IMR-90 (cell line): Measurements from ENCODE around the gene CASP9. TPM values are rescaled to one million over a fixed set of nuclear protein-coding genes. Genes with fewer than 3 reads are reported as not detected.
A peak's percentile ranks its signal among the peaks of the same experiment; 100 is the strongest.
"Not testable (repeated sequence)": the region's sequence is repeated elsewhere in the genome, so short reads cannot be mapped to it uniquely, and the experiment has no call there.

Source experiments
- ATAC-seq: fragments of 200-7000 bp; cut with Tn5 transposase; 2 replicates; pipeline ENCODE4 v1.9.1; 2020; ENCODE audit warnings: low read depth, mild to moderate bottlenecking, moderate library complexity
- BruUV-seq: library from RNA; stranded (reverse); fragments of 400-500 nt; replicated peaks from 2 replicates; lab custom pipeline; 2021; lab: Mats Ljungman, UMichigan
- CTCF ChIA-PET: fragments of 300-600 bp; formaldehyde crosslinking; extraction: SDS; loops from one replicate; lab custom pipeline; 2021; ENCODE audit warnings: antibody characterized with exemption; lab: Yijun Ruan, JAX
- POLR2A ChIA-PET: fragments of 300-600 bp; sonication (Branson Sonifier 250); formaldehyde crosslinking; loops from one replicate; lab custom pipeline; 2022; ENCODE audit warnings: antibody characterized with exemption; ENCODE audit not compliant: unreplicated experiment; lab: Charles Lee
- DNase-seq: peaks from one replicate; pipeline ENCODE4 v3.0.0; 2013
- H2AFZ ChIP-seq: replicated peaks from 2 replicates; pipeline ENCODE3; 2013; ENCODE audit warnings: low read length, mild to moderate bottlenecking; ENCODE audit not compliant: poor library complexity
- H2AK5ac ChIP-seq: 2 replicates; pipeline ENCODE4 v1.6.1; 2013; ENCODE audit warnings: low read depth, low read length, inconsistent platforms
- H2AK9ac ChIP-seq: replicated peaks from 2 replicates; pipeline ENCODE3; 2013; ENCODE audit warnings: mild to moderate bottlenecking, low read depth, low read length, moderate library complexity; ENCODE audit not compliant: poor library complexity
- H2BK120ac ChIP-seq: 2 replicates; pipeline ENCODE4 v1.6.1; 2013; ENCODE audit warnings: low read depth, low read length, inconsistent platforms
- H2BK15ac ChIP-seq: 3 replicates; pipeline ENCODE4 v1.6.1; 2013; ENCODE audit warnings: low read depth, low read length, inconsistent platforms
- H2BK20ac ChIP-seq: 2 replicates; pipeline ENCODE4 v1.6.1; 2013; ENCODE audit warnings: low read depth, mild to moderate bottlenecking, inconsistent platforms, low read length, moderate library complexity
- H2BK5ac ChIP-seq: 2 replicates; pipeline ENCODE4 v1.6.1; 2013; ENCODE audit warnings: mild to moderate bottlenecking, low read depth, low read length, inconsistent platforms; ENCODE audit not compliant: poor library complexity, severe bottlenecking
- H3K14ac ChIP-seq: replicated peaks from 2 replicates; pipeline ENCODE4 v1.6.1; 2013; ENCODE audit warnings: low read depth, low read length, inconsistent platforms
- H3K18ac ChIP-seq: 2 replicates; pipeline ENCODE4 v1.6.1; 2013; ENCODE audit warnings: low read depth, low read length, control low read depth
- H3K23ac ChIP-seq: 2 replicates; pipeline ENCODE4 v1.6.1; 2013; ENCODE audit warnings: low read depth, low read length, inconsistent platforms
- H3K27ac ChIP-seq: 2 replicates; pipeline ENCODE4 v1.5.1; 2013; ENCODE audit warnings: mild to moderate bottlenecking, control low read depth, low read length; ENCODE audit not compliant: insufficient read depth
- H3K27me3 ChIP-seq: 2 replicates; pipeline ENCODE4 v1.6.1; 2013; ENCODE audit warnings: low read length; ENCODE audit not compliant: control insufficient read depth, insufficient read depth
- H3K36me3 ChIP-seq: 2 replicates; pipeline ENCODE4 v1.6.1; 2013; ENCODE audit warnings: low read length, mixed read lengths; ENCODE audit not compliant: control insufficient read depth, insufficient read depth
- H3K4ac ChIP-seq: 2 replicates; pipeline ENCODE4 v1.6.1; 2013; ENCODE audit warnings: low read depth, low read length, inconsistent platforms
- H3K4me1 ChIP-seq: 2 replicates; pipeline ENCODE4 v1.6.1; 2013; ENCODE audit warnings: low read length, mixed read lengths; ENCODE audit not compliant: control insufficient read depth, insufficient read depth
- H3K4me2 ChIP-seq: 2 replicates; pipeline ENCODE4 v1.6.1; 2013; ENCODE audit warnings: low read depth, mild to moderate bottlenecking, control low read depth, low read length, moderate library complexity
- H3K4me3 ChIP-seq: 2 replicates; pipeline ENCODE4 v1.5.1; 2013; ENCODE audit warnings: low read depth, mild to moderate bottlenecking, control low read depth, low read length, moderate library complexity; ENCODE audit not compliant: insufficient read depth
- H3K56ac ChIP-seq: 2 replicates; pipeline ENCODE4 v1.6.1; 2013; ENCODE audit warnings: low read length, inconsistent platforms; ENCODE audit not compliant: insufficient read depth; ENCODE audit errors: extremely low read depth
- H3K79me1 ChIP-seq, 2 experiments: 2 replicates each; pipeline ENCODE4 v1.6.1; 2013; ENCODE audit warnings: low read length in 2 of 2, inconsistent platforms in 1 of 2, low read depth in 1 of 2
- H3K9ac ChIP-seq: 2 replicates; pipeline ENCODE4 v1.6.1; 2013; ENCODE audit warnings: low read depth, low read length, control low read depth
- H3K9me1 ChIP-seq: 2 replicates; pipeline ENCODE4 v1.6.1; 2013; ENCODE audit warnings: low read length, inconsistent platforms; ENCODE audit not compliant: insufficient read depth
- H3K9me3 ChIP-seq: 2 replicates; pipeline ENCODE4 v1.6.1; 2013; ENCODE audit warnings: low read length; ENCODE audit not compliant: control insufficient read depth, insufficient read depth
- H4K20me1 ChIP-seq: 2 replicates; pipeline ENCODE4 v1.6.1; 2013; ENCODE audit warnings: low read length, inconsistent platforms; ENCODE audit not compliant: insufficient read depth
- H4K5ac ChIP-seq: 2 replicates; pipeline ENCODE4 v1.6.1; 2013; ENCODE audit warnings: mild to moderate bottlenecking, low read depth, low read length, control low read depth
- H4K8ac ChIP-seq, 2 experiments: 2 replicates each; pipeline ENCODE4 v1.6.1; 2013; ENCODE audit warnings: low read depth in 2 of 2, low read length in 2 of 2, control low read depth in 1 of 2, inconsistent platforms in 1 of 2
- H4K91ac ChIP-seq: 2 replicates; pipeline ENCODE4 v1.6.1; 2013; ENCODE audit warnings: low read depth, low read length, inconsistent platforms; ENCODE audit not compliant: insufficient read depth
- BHLHE40 ChIP-seq: fragments of 150-350 bp; IDR thresholded peaks from 2 replicates; pipeline ENCODE4 v1.6.1; 2016; ENCODE audit warnings: mild to moderate bottlenecking, low read depth, low read length
- MAFK ChIP-seq: IDR thresholded peaks from 2 replicates; pipeline ENCODE4 v1.6.1; 2012; ENCODE audit warnings: low read depth, low read length, improper control_type of control experiment
- MAZ ChIP-seq: IDR thresholded peaks from 2 replicates; pipeline ENCODE4 v1.6.1; 2012; ENCODE audit warnings: low read depth, mild to moderate bottlenecking, low read length, improper control_type of control experiment, moderate library complexity, borderline replicate concordance
- RCOR1 ChIP-seq: IDR thresholded peaks from 2 replicates; pipeline ENCODE4 v1.6.1; 2012; ENCODE audit warnings: mild to moderate bottlenecking, low read length, improper control_type of control experiment; ENCODE audit not compliant: insufficient replicate concordance
- SMC3 ChIP-seq: fragments of 150-350 bp; IDR thresholded peaks from 2 replicates; pipeline ENCODE4 v1.6.1; 2016; ENCODE audit warnings: low read depth, mild to moderate bottlenecking, antibody characterized with exemption, low read length, moderate library complexity
- USF2 ChIP-seq: fragments of 150-350 bp; IDR thresholded peaks from 2 replicates; pipeline ENCODE4 v1.6.1; 2017; ENCODE audit warnings: mild to moderate bottlenecking, antibody characterized with exemption, low read length, low read depth
- WGBS, 2 experiments: methylation state at CpG; one replicate each; pipeline versions ENCODE4 v1.1.5 to v1.1.7; 2013; ENCODE audit warnings: missing lambda C conversion rate in 2 of 2; ENCODE audit not compliant: insufficient read length in 1 of 2; ENCODE audit errors: extremely low coverage in 2 of 2; 5-methylcytosine and 5-hydroxymethylcytosine counted together
- dilution Hi-C: fragments of 300-500 bp; cut with HindIII; formaldehyde crosslinking; loops from one replicate; pipeline ENCODE4 v1.14.3; 2018; ENCODE audit warnings: low sequenced_read_pairs; ENCODE audit not compliant: unreplicated experiment
- in situ Hi-C: fragments of 300-500 bp; cut with MboI; formaldehyde crosslinking; loops from 3 replicates; pipeline ENCODE4 v1.14.3; 2019; ENCODE audit warnings: low sequenced_read_pairs, inconsistent platforms, mixed read lengths
- intact Hi-C: fragments of 100-400 bp; cut with micrococcal nuclease; formaldehyde crosslinking; loops from 2 replicates; pipeline ENCODE4 v1.10.0; 2022
- polyA plus RNA-seq, 3 experiments: library from polyadenylated mRNA; depleted of rRNA; stranded (reverse); fragments of >200 nt; gene quantifications; 2 replicates each; pipeline ENCODE4 v1.2.3, GENCODE V29; 2012; ENCODE audit warnings: low replicate concordance in 1 of 3
- total RNA-seq: library from RNA; depleted of rRNA; stranded (reverse); fragments of >200 nt; gene quantifications from 2 replicates; pipeline ENCODE4 v1.2.3, GENCODE V29; 2012

CASP9 gene
- total and polyA plus RNA-seq, 2 of the 4 experiments (the other 2 are of a cell fraction), result 7.0 to 8.3 TPM

- no peaks in the 10 kb centered on the region for H3K4me1 ChIP-seq
- TF ChIP-seq BHLHE40, result no peak
- no peak for TF ChIP-seq RCOR1
- TF ChIP-seq MAZ, result no peak
- peak; percentile 40; the same call in 1 of the 2 replicates for TF ChIP-seq USF2
- TF ChIP-seq MAFK, result no peak
- no peak for TF ChIP-seq SMC3
- no peak overlapping the region for H3K4ac ChIP-seq
- H2BK20ac ChIP-seq, result no peak overlapping the region
- no peaks in the 10 kb centered on the region for H3K36me3 ChIP-seq
- no peak overlapping the region for H3K27ac ChIP-seq
- no peak for ATAC-seq
- no peak overlapping the region for H4K91ac ChIP-seq
- no peaks in the 10 kb centered on the region for H3K79me1 ChIP-seq
- H3K18ac ChIP-seq, result no peak overlapping the region
- no peak overlapping the region for H3K56ac ChIP-seq
- H3K9me1 ChIP-seq, result no peaks in the 10 kb centered on the region
- dilution Hi-C loops (no loop called here), in situ Hi-C loops (no loop called here), intact Hi-C loops (no loop called here)
- H4K20me1 ChIP-seq, result no peaks in the 10 kb centered on the region
- H3K14ac ChIP-seq, result no peak overlapping the region
- H4K8ac ChIP-seq, result no peak overlapping the region
- H3K9me3 ChIP-seq, result no peaks in the 10 kb centered on the region
- no peak overlapping the region for H3K4me2 ChIP-seq
- no TSS peak for BruUV-seq
- H3K27me3 ChIP-seq, result peaks cover 3% of the 10 kb centered on the region; the same call in 1 of the 2 replicates
- no peak overlapping the region for H2AK9ac ChIP-seq
- WGBS, 2 experiments, result 90% methylated on average over 2 of the region's 11 CpGs; no CpG with 5 or more reads in 1 of the 2 experiments
- no peak overlapping the region for H3K9ac ChIP-seq
- CTCF ChIA-PET, result no interaction called here
- POLR2A ChIA-PET, result no interaction called here
- H2BK15ac ChIP-seq, result no peak overlapping the region
- H2BK120ac ChIP-seq, result no peak overlapping the region
- no peak overlapping the region for H2AFZ ChIP-seq
- no peak overlapping the region for H3K4me3 ChIP-seq
- no peak overlapping the region for H2BK5ac ChIP-seq
- H2AK5ac ChIP-seq, result no peak overlapping the region
- no peak overlapping the region for H4K5ac ChIP-seq
- no peak for DNase-seq
- no peak overlapping the region for H3K23ac ChIP-seq
These were observed 51.4 kb downstream of the CASP9 start for GRCh38 chr1:15472587-15472986.

DNA sequence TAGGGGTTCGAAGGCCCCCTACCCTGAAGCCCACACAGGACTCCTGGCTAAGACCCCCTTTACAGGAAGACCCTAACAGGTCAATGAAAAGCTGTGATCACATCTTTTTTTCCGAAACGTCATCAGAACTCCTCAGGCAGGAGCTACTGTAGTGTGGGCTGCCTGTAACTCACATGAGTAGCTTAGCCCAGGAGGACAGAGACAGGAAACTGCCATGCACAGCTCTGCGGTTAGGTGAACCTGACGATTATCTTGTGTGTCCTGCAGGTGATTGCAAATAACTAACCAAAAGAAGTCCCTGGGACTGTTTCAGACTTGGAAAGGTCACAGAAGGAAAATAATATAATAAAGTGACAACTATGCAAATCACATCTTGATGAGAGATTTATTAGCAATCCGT, 52.3 kb downstream of the CASP9 start:
- H3K9me3 ChIP-seq, H3K27ac ChIP-seq, H4K91ac ChIP-seq, H3K56ac ChIP-seq, in situ Hi-C loops, H4K20me1 ChIP-seq, DNase-seq, H2BK15ac ChIP-seq, CTCF ChIA-PET, BruUV-seq, H3K36me3 ChIP-seq, H3K4me2 ChIP-seq, H2AK5ac ChIP-seq, H2AK9ac ChIP-seq, H4K5ac ChIP-seq, POLR2A ChIA-PET, H3K4me3 ChIP-seq, ATAC-seq, H3K9me1 ChIP-seq, H3K14ac ChIP-seq, dilution Hi-C loops, H3K9ac ChIP-seq, H4K8ac ChIP-seq, H2AFZ ChIP-seq, H2BK20ac ChIP-seq, H3K27me3 ChIP-seq, H3K18ac ChIP-seq, H3K79me1 ChIP-seq, H3K4ac ChIP-seq, H2BK5ac ChIP-seq, H2BK120ac ChIP-seq, intact Hi-C loops, H3K23ac ChIP-seq, H3K4me1 ChIP-seq: not testable (repeated sequence)
- WGBS, 2 experiments, result no CpG with 5 or more reads among the region's 6 CpGs
